Activated T-helper 2 cell treated with anti-CD3 and anti-CD28 coated beads, Interferon-gamma antibody, Interleukin-2, Interleukin-4, amounts not matched to agents 10 μg/mL and 5 μg/mL and 100 μg/mL, durations not matched to agents 14 hours and 24 hours and 36 hours (primary cell): ENCODE data around the gene PTPN2. TPM values are rescaled to one million over a fixed set of nuclear protein-coding genes. Genes with fewer than 3 reads are reported as not detected.
A peak's percentile ranks its signal among the peaks of the same experiment; 100 is the strongest.
"Not testable (repeated sequence)": the region's sequence is repeated elsewhere in the genome, so short reads cannot be mapped to it uniquely, and the experiment has no call there.

Source experiments
- DNase-seq: peaks from one replicate; pipeline ENCODE4 v3.0.0; 2021; ENCODE audit warnings: low spot score
- H3K27ac Mint-ChIP-seq: one replicate; pipeline ENCODE4 v1.8.0; 2021; ENCODE audit warnings: mixed read lengths
- H3K27me3 Mint-ChIP-seq: one replicate; pipeline ENCODE4 v1.8.0; 2021; ENCODE audit warnings: low read depth, mixed read lengths
- H3K36me3 Mint-ChIP-seq: one replicate; pipeline ENCODE4 v1.8.0; 2021; ENCODE audit warnings: low read depth, mixed read lengths
- H3K4me1 Mint-ChIP-seq: one replicate; pipeline ENCODE4 v1.8.0; 2021; ENCODE audit warnings: low read depth, mixed read lengths
- H3K4me3 Mint-ChIP-seq: one replicate; pipeline ENCODE4 v1.8.0; 2021; ENCODE audit warnings: low read depth, mild to moderate bottlenecking, moderate library complexity, mixed read lengths
- H3K9me3 Mint-ChIP-seq: one replicate; pipeline ENCODE4 v1.8.0; 2021; ENCODE audit warnings: mixed read lengths
- intact Hi-C: fragments of 100-400 bp; cut with micrococcal nuclease; formaldehyde crosslinking; loops from one replicate; pipeline ENCODE4 v1.15.1; 2023
- total RNA-seq: library from RNA; stranded (reverse); gene quantifications from 2 replicates; pipeline ENCODE4 v1.2.3, GENCODE V29; 2022

PTPN2 gene
- total RNA-seq, 1 donor from 2014 or later: 60.6 TPM

DNA sequence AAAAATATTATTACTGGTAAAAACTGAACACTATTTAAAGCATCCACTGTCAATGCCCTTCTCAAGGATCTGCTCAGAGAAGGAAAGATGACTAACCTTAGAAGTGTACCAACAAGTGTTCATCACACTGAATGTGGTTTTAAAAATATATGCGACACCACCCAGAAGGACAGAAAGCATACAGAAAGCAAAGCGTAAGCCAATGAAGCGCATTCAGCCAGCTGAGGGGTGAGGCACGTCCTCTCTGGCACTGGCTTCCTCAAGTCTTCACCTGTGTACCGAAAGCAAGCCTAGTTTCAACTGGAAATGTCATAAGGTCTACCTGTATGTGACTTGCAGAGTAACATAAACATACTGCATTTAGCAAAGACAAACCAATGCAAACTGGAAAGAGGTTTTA is 92.4 kb downstream of the PTPN2 start:
- intact Hi-C loops: no loop called here
- no peak for DNase-seq
- no peaks in the 10 kb centered on the region for H3K9me3 Mint-ChIP-seq
- H3K4me1 Mint-ChIP-seq: peaks cover 12% of the 10 kb centered on the region
- H3K27me3 Mint-ChIP-seq: no peaks in the 10 kb centered on the region
- no peak overlapping the region for H3K27ac Mint-ChIP-seq
- peaks cover 35% of the 10 kb centered on the region for H3K36me3 Mint-ChIP-seq
- H3K4me3 Mint-ChIP-seq: no peak overlapping the region

DNA sequence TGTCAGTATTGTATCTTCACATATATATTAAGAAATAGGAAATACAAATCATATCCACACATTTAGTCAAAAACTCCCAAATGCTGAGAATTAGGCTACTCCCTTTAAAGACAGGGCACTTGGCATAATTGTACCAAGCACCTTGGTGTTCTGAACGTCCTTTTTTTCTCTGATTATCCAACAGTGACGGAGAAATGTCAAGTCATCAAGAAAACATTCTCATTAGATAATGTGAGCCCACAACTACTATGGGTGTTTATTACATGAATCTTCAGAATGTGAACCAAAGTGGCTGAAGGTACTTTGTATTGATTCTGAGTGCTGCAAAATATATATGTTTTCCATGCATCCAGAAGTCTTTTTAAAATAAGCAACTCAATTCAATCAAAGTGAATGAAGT is 97.4 kb downstream of the PTPN2 start:
- peaks cover 9% of the 10 kb centered on the region for H3K4me1 Mint-ChIP-seq
- intact Hi-C loops: no loop called here
- H3K9me3 Mint-ChIP-seq: no peaks in the 10 kb centered on the region
- H3K27me3 Mint-ChIP-seq: no peaks in the 10 kb centered on the region
- no peak for DNase-seq
- H3K36me3 Mint-ChIP-seq: peaks cover 21% of the 10 kb centered on the region
- no peak overlapping the region for H3K4me3 Mint-ChIP-seq
- no peak overlapping the region for H3K27ac Mint-ChIP-seq

DNA sequence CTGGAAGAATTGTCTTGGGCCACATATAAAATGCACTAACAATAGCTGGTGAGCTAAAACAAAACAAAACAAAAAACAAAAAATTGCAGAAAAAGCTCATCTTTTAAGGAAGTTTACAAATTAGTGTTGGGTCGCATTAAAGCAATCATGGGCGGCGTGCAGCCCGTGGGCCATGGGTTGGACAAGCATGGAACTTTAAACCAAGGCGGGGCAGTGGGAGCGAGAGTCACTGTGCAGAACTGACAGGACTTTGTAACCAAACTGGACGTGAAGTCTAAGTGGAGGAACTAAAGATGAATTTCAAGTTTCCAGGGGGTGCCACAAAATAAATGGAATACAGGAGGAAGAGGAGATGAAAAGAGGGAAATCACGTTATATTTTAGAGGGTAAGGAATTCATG is 100.5 kb downstream of the PTPN2 start:
- Mint-ChIP-seq H3K4me1 (no peaks in the 10 kb centered on the region), H3K9me3 (no peaks in the 10 kb centered on the region), H3K27ac (no peak overlapping the region), H3K27me3 (no peaks in the 10 kb centered on the region), H3K36me3 (peaks cover 5% of the 10 kb centered on the region), H3K4me3 (no peak overlapping the region)
- DNase-seq: no peak
- intact Hi-C loops: no loop called here

DNA sequence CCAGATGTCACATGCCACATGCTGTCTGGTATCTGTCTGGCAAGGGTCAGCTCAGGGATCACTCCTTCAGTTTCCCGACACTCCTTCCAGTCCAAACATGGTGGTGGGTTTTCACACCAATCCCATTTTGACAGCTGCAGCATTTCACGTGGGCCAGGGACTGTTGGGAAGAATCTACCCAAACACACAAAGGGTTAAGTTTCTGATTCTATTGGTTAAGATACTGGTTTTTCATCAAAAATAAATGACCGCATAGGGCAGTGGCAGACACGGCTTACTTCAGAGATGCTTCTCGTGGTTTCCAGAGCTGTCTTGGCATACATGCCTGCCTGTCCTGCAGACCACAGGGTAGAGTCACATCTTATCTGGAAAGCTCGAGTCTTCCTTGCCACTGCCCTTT is 101.5 kb downstream of the PTPN2 start:
- Mint-ChIP-seq H3K27me3 (no peaks in the 10 kb centered on the region), H3K4me3 (no peak overlapping the region), H3K4me1 (no peaks in the 10 kb centered on the region), H3K27ac (no peak overlapping the region), H3K36me3 (peaks cover 5% of the 10 kb centered on the region), H3K9me3 (no peaks in the 10 kb centered on the region)
- intact Hi-C loops: no loop called here
- DNase-seq: no peak

DNA sequence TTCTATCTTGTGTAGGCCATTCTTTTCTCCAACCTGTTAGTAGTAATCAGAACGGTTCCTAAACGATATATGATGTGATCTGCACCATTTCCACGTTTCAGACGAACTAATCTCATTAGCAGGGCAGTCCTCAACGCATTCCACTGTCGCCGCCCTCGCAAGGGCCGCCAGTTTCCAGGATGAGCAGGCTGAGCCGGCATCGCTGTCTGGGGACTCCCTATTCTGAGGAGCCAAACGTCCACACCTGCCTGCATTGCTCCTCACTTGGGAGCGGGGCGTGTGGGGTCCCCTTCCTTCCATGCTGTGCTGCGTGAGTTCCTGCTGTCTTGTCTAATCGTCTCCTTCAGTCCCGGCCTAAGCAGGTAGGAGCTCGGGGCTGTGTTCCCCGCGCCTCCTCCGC is 104.6 kb downstream of the PTPN2 start:
- H3K4me1 Mint-ChIP-seq: peaks cover 2% of the 10 kb centered on the region
- no peak overlapping the region for H3K4me3 Mint-ChIP-seq
- H3K36me3 Mint-ChIP-seq: no peaks in the 10 kb centered on the region
- peaks cover 3% of the 10 kb centered on the region for H3K9me3 Mint-ChIP-seq
- H3K27ac Mint-ChIP-seq: no peak overlapping the region
- intact Hi-C loops: loop anchor here (5.0 kb wide), 1 partner anchor 103 kb away; the partner anchor contains the start of gene PTPN2
- H3K27me3 Mint-ChIP-seq: no peaks in the 10 kb centered on the region
- no peak for DNase-seq

DNA sequence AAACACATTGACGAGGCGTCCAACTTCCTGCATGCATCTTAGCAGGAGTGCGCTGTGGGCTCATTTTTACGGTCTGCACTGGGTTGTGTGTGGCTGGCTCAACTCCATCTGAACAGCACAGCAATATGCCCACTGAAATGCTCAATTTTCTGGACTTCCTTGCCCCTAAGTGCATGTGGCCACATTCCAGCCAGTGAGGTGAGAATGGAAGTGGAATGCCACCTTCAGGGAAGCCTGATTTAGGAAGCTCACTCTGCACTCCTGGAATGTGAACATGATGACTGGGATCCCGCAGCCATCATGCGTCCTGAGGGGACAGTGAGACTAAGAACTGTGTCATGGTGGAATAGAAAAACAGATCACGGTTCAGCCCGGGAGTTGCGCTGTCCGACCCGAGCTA is 105.0 kb downstream of the PTPN2 start:
- H3K27ac Mint-ChIP-seq: no peak overlapping the region
- H3K4me1 Mint-ChIP-seq: peaks cover 2% of the 10 kb centered on the region
- DNase-seq: no peak
- intact Hi-C loops: loop anchor here (5.0 kb wide), 1 partner anchor 103 kb away; the partner anchor contains the start of gene PTPN2
- H3K9me3 Mint-ChIP-seq: peaks cover 3% of the 10 kb centered on the region
- no peaks in the 10 kb centered on the region for H3K36me3 Mint-ChIP-seq
- no peak overlapping the region for H3K4me3 Mint-ChIP-seq
- no peaks in the 10 kb centered on the region for H3K27me3 Mint-ChIP-seq

DNA sequence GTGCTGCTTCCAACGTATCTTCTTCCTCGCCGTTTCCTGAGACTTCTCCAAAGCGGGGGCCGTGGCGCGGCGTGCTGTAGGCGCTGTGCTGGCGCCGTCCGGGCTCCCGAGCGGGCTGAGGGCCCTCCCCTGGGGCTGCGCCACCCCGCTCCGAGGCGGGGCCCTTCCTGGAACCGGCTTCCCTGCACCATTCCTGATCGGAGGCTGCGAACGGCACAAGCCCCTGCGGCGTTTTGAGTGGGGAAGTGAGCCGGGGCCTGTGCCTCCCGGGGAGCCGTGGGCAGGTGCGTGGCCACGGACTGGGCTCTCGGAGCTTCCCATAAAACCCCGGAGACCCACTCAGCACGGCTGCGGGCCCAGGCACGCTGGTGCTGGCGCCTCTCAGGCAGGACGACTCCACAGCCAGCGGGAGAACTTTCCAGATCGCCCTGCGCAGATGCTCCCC is 106.5 kb downstream of the PTPN2 start:
- H3K27ac Mint-ChIP-seq: no peak overlapping the region
- intact Hi-C loops: loop anchor here (5.0 kb wide), 1 partner anchor 105 kb away; the partner anchor contains the start of gene PTPN2
- H3K4me3 Mint-ChIP-seq: no peak overlapping the region

DNA sequence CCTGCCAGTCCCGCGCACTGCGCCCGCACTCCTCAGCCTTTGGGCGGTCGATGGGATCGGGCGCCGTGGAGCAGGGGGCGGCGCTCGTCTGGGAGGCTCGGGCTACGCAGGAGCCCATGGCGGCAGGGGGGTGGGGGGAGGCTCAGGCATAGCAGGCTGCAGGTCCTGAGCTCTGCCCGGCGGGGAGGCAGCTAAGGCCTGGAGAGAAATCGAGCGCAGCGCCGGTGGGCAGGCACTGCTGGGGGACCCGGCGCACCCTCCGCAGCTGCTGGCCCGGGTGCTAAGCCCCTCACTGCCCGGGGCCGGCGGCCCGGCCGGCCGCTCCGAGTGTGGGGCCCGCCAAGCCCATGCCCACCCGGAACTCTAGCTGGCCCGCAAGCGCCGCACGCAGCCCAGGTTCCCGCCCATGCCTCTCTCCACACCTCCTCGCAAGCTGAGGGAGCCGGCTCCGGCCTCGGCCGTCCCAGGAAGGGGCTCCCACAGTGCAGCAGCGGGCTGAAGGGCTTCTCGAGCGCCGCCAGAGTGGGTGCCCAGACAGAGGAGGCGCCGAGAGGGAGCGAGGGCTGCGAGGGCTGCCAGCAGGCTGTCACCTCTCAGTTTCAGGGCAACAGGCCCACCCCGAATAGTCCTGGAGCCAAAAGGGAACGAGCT is 107.1 kb downstream of the PTPN2 start:
- H3K9me3 Mint-ChIP-seq: peaks cover 3% of the 10 kb centered on the region
- no peak for DNase-seq
- intact Hi-C loops: loop anchor here (5.0 kb wide), 1 partner anchor 105 kb away; the partner anchor contains the start of gene PTPN2
- no peaks in the 10 kb centered on the region for H3K27me3 Mint-ChIP-seq
- H3K36me3 Mint-ChIP-seq: no peaks in the 10 kb centered on the region
- no peak overlapping the region for H3K4me3 Mint-ChIP-seq
- H3K27ac Mint-ChIP-seq: no peak overlapping the region
- peaks cover 2% of the 10 kb centered on the region for H3K4me1 Mint-ChIP-seq

More for the DNA sequence above, 106.5 kb downstream of the PTPN2 start:
- H3K4me1 Mint-ChIP-seq: peaks cover 2% of the 10 kb centered on the region
- DNase-seq: no peak
- no peaks in the 10 kb centered on the region for H3K27me3 Mint-ChIP-seq
- peaks cover 3% of the 10 kb centered on the region for H3K9me3 Mint-ChIP-seq
- H3K36me3 Mint-ChIP-seq: no peaks in the 10 kb centered on the region

DNA sequence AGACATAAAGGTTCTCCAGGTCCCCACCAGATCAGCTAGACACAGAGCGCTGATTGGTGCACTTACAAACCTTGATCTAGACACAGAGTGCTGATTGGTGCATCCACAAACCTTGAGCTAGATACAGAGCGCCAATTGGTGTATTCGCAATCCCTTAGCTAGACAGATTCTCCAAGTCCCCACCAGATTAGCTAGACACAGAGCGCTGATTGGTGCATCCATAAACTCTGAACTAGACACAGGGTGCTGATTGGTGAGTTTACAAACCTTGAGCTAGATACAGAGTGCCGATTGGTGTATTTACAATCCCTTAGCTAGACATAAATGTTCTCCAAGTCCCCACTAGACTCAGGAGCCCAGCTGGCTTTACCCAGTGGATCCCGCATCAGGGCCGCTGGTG is 107.6 kb downstream of the PTPN2 start:
- H3K27me3 Mint-ChIP-seq, H3K4me3 Mint-ChIP-seq, H3K9me3 Mint-ChIP-seq, DNase-seq, H3K36me3 Mint-ChIP-seq, H3K4me1 Mint-ChIP-seq, H3K27ac Mint-ChIP-seq: not testable (repeated sequence)
- intact Hi-C loops: loop anchor here (5.0 kb wide), 1 partner anchor 106 kb away; the partner anchor contains the start of gene PTPN2

DNA sequence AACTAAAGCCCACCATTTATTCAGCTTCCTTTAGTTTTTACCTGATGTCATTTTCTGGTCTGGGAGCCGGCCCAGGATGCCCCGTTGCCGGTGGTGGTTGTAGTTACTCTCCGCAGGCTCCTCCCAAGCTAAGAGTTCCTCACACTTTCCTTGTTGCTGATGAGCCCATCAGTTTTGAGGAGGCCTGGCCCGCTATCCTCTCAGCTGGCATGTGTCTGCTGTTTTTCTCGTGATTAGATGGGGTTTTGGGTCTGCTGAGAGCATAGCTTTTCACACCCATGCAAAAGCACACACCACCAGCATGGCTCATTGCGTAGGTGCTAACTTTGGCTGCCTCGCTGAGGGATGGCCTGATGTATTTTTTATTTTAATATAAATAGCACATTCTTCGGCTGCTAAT is 109.1 kb downstream of the PTPN2 start:
- no peak for DNase-seq
- Mint-ChIP-seq H3K27ac (peak overlapping the region; percentile 13), H3K36me3 (no peaks in the 10 kb centered on the region), H3K9me3 (peaks cover 3% of the 10 kb centered on the region), H3K4me1 (peaks cover 2% of the 10 kb centered on the region), H3K27me3 (no peaks in the 10 kb centered on the region), H3K4me3 (peak overlapping the region; percentile 78)
- intact Hi-C loops: loop anchor here (5.0 kb wide), 1 partner anchor 107 kb away; the partner anchor contains the start of gene PTPN2

DNA sequence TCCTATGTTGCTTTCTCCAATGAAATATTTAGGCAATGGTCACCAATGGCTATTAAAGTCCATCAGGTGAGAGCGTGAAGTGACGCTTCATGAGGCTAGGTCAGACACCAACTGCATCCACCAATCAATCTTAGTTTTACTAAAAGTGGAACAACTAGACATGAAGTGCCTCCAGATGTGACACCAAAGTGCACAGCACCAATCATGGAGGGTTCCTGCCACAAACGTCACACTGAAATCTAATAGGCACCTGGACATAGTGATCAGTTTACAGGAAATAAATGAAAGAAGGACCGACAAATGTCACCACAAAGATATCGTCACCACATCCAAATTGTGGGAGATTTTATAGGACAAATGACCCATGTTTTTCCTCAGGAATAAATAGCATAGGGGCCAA is 110.7 kb downstream of the PTPN2 start:
- Mint-ChIP-seq H3K4me1 (peaks cover 5% of the 10 kb centered on the region), H3K27ac (no peak overlapping the region), H3K9me3 (peaks cover 3% of the 10 kb centered on the region), H3K36me3 (no peaks in the 10 kb centered on the region), H3K4me3 (no peak overlapping the region), H3K27me3 (no peaks in the 10 kb centered on the region)
- intact Hi-C loops: no loop called here
- no peak for DNase-seq

DNA sequence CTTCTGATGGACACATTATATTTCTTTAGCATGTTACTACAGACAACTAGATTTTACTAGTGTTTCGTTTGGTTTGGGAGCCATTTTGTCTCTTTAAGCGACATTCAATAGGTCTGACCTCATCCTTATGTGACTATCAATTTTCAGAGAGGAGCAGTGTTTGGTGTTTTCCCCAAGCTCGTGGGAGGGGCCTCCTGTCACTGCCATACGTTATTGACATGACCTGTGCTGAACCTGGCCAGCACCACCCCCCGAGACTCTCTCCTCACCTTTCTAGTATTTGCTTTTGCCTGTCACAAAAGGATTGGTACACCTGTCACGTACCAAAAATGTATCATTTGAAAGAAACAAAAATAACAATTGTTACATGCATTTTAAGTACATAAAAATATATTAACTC is 111.9 kb downstream of the PTPN2 start:
- no peaks in the 10 kb centered on the region for H3K27me3 Mint-ChIP-seq
- no peaks in the 10 kb centered on the region for H3K36me3 Mint-ChIP-seq
- peaks cover 3% of the 10 kb centered on the region for H3K9me3 Mint-ChIP-seq
- no peak overlapping the region for H3K27ac Mint-ChIP-seq
- DNase-seq: no peak
- peaks cover 5% of the 10 kb centered on the region for H3K4me1 Mint-ChIP-seq
- intact Hi-C loops: no loop called here
- H3K4me3 Mint-ChIP-seq: no peak overlapping the region

DNA sequence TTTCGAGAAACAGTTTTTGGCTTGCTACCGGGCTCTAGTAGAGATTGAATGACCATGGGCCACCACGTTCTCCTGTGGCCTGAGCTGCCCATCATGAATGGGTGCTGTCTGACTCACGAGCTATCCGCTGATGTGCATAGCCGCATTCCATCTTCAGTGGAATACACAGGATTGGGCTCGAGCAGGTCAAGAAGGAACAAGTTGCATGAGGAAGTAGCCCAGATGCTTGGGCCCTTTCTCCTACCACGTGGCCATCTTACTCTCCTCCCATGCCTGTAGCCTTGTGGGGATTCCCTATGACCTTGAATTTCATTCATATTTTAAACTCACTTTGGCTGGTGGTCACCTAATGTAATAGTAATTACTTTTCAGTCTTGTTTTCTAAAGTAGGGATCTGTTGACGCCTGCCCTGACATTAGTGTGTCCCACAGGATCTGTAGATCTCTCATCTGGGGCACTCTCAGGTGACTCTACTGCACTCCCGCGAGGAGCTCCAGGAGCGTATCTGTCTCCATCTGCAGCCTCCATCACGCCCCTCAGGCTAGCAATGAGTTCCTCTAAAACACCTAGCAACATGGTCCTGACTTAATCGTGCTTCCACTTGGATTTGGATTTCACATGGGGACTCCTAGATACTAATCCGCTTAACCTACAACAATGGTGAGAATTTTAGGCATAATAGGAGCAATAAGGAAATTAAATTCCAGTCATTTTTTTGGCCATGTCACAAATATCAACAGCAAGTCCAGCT is 113.4 kb downstream of the PTPN2 start:
- intact Hi-C loops: no loop called here
- Mint-ChIP-seq H3K4me3 (no peak overlapping the region), H3K4me1 (peaks cover 5% of the 10 kb centered on the region), H3K27ac (no peak overlapping the region), H3K36me3 (no peaks in the 10 kb centered on the region), H3K27me3 (no peaks in the 10 kb centered on the region), H3K9me3 (no peaks in the 10 kb centered on the region)
- no peak for DNase-seq
